ENCODE results near the gene DTNA.

DTNA gene

DNA sequence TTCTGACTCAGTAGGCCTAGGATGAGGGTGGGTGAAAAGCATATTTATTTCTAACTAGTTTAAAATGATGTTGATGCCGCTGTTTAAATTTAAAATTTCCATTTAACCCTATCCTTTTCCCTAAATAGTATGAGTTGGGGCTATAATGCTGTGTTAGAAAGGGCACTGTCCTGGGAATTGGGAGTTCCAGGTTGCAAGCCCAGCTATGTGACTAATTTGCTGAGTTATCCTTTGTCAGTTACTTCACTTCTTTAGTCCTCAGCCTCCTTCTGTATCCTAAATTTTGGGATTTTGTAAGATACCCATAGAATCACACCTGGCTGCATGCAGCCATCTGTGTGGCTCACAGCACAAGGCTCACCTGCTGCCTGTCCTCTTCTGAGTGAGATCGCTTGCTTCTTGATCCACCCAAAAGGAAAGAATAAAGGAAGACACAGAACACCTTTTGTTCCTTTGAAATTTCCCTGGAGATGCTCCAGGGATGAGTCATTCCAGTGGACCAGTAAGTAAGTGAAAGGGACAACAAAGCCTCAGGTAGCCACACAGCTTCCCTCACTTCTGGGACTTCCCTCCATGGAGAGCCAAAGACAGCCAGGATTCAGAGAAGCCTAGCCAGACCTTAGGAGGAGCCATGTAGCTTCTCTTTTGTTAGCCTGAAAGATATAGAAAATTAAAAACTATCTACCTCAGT, 97.2 kb downstream of the DTNA start:
- no peak for DNase-seq (ENCODE audit: low read depth)
- H3K4me3 ChIP-seq (ENCODE audit: low read depth, low read length), result no peak overlapping the region
- TF ChIP-seq, protein P1, sequence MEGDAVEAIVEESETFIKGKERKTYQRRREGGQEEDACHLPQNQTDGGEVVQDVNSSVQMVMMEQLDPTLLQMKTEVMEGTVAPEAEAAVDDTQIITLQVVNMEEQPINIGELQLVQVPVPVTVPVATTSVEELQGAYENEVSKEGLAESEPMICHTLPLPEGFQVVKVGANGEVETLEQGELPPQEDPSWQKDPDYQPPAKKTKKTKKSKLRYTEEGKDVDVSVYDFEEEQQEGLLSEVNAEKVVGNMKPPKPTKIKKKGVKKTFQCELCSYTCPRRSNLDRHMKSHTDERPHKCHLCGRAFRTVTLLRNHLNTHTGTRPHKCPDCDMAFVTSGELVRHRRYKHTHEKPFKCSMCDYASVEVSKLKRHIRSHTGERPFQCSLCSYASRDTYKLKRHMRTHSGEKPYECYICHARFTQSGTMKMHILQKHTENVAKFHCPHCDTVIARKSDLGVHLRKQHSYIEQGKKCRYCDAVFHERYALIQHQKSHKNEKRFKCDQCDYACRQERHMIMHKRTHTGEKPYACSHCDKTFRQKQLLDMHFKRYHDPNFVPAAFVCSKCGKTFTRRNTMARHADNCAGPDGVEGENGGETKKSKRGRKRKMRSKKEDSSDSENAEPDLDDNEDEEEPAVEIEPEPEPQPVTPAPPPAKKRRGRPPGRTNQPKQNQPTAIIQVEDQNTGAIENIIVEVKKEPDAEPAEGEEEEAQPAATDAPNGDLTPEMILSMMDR (IDR thresholded peaks at IDR 0.05; ENCODE audit: insufficient read depth, low read depth, low read length, missing control alignments), result no peak

DNA sequence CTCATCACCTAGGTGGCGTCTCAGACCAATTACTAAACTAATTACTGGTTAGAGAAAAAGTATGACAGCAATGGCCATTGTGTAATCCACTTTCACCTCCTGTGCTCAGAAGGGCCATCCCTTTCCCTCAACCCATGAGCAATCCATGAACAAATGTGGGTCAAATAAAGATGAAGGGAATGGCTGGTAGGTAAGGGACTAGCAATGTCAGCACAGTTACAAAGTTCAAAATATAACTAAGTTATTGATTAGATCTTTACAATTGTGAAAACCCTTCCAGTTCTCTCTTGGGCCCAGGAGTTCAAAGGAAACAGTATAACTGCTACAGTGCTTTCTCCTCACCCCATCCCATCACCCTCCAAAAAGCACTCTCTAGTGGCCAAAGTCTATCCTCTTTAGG, 98.3 kb downstream of the DTNA start:
- H3K4me3 ChIP-seq (ENCODE audit: low read depth, low read length), result no peak overlapping the region
- DNase-seq (ENCODE audit: low read depth), result no peak
- TF ChIP-seq, protein P1 (IDR thresholded peaks at IDR 0.05; ENCODE audit: insufficient read depth, low read depth, low read length, missing control alignments), result no peak

DNA sequence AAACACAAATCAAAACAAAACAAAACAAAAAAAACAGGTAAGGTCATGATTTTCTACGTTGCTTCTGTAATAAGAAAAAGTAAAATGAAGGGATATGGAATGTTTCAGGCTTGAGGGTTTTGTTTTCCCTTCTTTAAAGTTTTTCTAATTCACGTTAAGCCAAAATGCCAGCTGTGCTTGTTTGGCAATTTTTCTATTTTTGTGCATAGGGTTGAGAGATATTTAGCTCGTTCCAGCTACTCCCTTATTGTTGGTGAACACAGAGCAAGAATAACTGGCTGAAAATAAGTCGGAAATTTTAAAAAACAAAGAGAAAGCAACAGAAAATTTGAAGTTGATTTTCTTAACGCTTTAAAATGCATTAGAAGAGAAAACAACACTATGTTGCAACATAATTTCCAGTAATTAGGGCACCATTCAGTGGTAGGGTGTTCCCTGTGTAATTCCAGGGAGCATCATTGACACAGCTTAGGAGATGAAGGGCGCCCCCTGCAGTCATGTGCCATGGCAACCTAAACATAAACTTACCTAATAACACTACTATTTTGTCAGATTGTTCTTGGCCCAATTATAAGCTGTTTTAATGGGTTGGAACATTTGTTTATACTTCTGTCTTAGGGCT, 99.5 kb downstream of the DTNA start:
- H3K4me3 ChIP-seq (ENCODE audit: low read depth, low read length), result no peak overlapping the region
- TF ChIP-seq, protein P1 (IDR thresholded peaks at IDR 0.05; ENCODE audit: insufficient read depth, low read depth, low read length, missing control alignments), result peak; percentile 25

DNA sequence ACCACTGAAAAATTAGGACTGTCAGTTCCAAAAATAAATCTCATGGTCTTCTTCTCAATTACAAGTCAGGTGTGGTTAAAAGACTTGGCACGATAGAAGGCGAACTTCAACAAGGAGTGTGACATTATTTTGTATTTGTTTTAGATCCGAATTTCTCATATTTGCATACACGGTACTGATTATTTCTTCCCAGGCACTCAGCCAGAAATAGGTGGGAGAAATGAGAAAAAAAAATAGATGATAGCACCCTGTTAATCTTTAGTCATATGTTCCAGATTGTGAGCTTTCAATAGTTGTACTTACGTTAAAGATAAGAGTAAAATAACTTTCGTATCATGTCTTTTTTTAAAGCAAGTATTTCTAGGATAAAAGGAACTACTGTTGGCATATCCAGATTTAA, 106.1 kb downstream of the DTNA start:
- H3K4me3 ChIP-seq (ENCODE audit: low read depth, low read length), result no peak overlapping the region
- DNase-seq (ENCODE audit: low read depth), result no peak
- TF ChIP-seq, protein P1 (IDR thresholded peaks at IDR 0.05; ENCODE audit: insufficient read depth, low read depth, low read length, missing control alignments), result no peak

More for the DNA sequence above, 99.5 kb downstream of the DTNA start:
- DNase-seq (ENCODE audit: low read depth), result peak; percentile 24

DNA sequence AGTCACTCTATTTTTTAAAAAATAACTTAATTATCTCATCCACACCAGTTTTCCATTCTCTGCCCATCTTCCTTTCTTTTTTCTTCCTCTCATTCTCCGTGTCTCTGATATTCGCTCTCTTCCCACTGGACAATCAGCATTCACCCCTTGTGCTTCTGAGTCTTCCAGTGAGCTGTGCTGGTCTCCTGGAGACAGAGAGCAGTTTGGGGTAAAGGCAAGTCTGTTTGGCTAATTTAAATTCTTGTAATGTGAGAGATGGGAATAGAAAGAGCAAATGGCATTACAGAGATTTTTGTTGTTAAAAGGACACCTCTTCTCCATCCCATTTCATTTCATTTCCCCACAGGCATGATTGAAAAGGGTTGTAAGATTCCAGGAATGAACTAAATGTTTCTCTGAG, 107.5 kb downstream of the DTNA start:
- no peak for DNase-seq (ENCODE audit: low read depth)
- no peak overlapping the region for H3K4me3 ChIP-seq (ENCODE audit: low read depth, low read length)
- TF ChIP-seq, protein P1 (IDR thresholded peaks at IDR 0.05; ENCODE audit: insufficient read depth, low read depth, low read length, missing control alignments), result no peak

DNA sequence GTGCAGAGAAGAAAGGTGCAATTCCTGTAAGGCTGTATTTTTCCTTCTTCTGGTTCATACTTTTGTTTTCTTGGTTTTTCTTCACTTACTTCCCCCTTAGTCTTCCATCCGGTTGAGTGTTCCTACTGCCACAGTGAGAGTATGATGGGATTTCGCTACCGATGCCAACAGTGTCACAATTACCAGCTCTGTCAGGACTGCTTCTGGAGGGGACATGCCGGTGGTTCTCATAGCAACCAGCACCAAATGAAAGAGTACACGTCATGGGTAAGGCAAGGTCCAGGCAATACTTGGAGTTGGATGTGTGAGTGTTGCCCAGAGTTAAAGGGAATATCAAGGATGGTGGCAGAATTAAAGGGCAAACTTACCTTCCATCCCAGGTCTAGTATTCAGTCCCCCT, 108.0 kb downstream of the DTNA start:
- no peak overlapping the region for H3K4me3 ChIP-seq (ENCODE audit: low read depth, low read length)
- no peak for DNase-seq (ENCODE audit: low read depth)
- TF ChIP-seq, protein P1 (IDR thresholded peaks at IDR 0.05; ENCODE audit: insufficient read depth, low read depth, low read length, missing control alignments), result no peak

Measured in GM12865 (cell line).